Spleen (tissue), 7 donors: ENCODE results near the gene LAMP1.

ENCODE experiments used
- POLR2AphosphoS5 ChIP-seq, 3 donors: sonication (generic); formaldehyde crosslinking; IDR thresholded peaks; one replicate each; pipeline ENCODE4 v1.5.1; 2017; ENCODE audit warnings: antibody characterized with exemption in 3 of 3
- TF ChIP-seq, protein P1 (sequence below), 11 experiments: fragments of 200-600 bp in 7 of 11; fragments of 450-650 bp in 4 of 11; sonication (generic) in 4 of 11; IDR thresholded peaks in 8 of 11; conservative IDR thresholded peaks in 3 of 11; 1 replicate in 7 of 11; 2 replicates in 4 of 11; pipeline versions ENCODE4 v1.4.0 to v1.8.0; 2016 to 2021; ENCODE audit warnings: antibody characterized with exemption in 11 of 11, inconsistent platforms in 4 of 11, mild to moderate bottlenecking in 1 of 11
- donor health status: DM: no; HTN: no; CAD: no; lungs with moderate emphysema.
- donor health status: DM: no; HTN: no; CAD: no.
- donor health status: DM: no; HTN: no; CAD: no.

DNA sequence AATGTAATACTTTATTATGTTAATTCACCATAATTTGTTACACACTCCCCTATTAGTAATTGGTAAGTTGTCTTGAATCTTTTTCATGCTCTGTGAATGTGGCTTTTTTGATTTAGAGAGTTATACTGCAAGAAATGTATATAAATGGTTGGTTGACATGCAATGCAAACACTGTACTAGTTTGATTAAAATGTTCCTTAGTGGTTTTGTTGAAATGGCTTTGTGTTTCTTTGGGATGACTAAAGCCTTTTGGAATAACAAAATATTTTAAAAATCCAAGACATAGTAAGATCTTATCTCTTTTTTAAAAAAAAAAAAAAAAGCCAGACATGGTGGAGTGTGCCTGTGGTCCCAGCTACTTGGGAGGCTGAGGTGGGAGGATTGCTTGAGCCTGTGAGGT, 10.5 kb downstream of the LAMP1 start:
- TF ChIP-seq, protein P1, sequence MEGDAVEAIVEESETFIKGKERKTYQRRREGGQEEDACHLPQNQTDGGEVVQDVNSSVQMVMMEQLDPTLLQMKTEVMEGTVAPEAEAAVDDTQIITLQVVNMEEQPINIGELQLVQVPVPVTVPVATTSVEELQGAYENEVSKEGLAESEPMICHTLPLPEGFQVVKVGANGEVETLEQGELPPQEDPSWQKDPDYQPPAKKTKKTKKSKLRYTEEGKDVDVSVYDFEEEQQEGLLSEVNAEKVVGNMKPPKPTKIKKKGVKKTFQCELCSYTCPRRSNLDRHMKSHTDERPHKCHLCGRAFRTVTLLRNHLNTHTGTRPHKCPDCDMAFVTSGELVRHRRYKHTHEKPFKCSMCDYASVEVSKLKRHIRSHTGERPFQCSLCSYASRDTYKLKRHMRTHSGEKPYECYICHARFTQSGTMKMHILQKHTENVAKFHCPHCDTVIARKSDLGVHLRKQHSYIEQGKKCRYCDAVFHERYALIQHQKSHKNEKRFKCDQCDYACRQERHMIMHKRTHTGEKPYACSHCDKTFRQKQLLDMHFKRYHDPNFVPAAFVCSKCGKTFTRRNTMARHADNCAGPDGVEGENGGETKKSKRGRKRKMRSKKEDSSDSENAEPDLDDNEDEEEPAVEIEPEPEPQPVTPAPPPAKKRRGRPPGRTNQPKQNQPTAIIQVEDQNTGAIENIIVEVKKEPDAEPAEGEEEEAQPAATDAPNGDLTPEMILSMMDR (IDR thresholded peaks at IDR 0.05 in 8 of 11, conservative IDR thresholded peaks at IDR 0.05 in 3 of 11): no peak
- no peak for TF ChIP-seq POLR2AphosphoS5 (IDR thresholded peaks at IDR 0.05)
